IMR-90 (cell line): ENCODE data around the gene MON2. TPM values are rescaled to one million over a fixed set of nuclear protein-coding genes. Genes with fewer than 3 reads are reported as not detected.

Experiments used
- ATAC-seq: fragments of 200-7000 bp; cut with Tn5 transposase; 2 replicates; pipeline ENCODE4 v1.9.1; 2020; ENCODE audit warnings: low read depth, mild to moderate bottlenecking, moderate library complexity
- BruUV-seq: library from RNA; stranded (reverse); fragments of 400-500 nt; replicated peaks from 2 replicates; lab custom pipeline; 2021; lab: Mats Ljungman, UMichigan
- CTCF ChIA-PET: fragments of 300-600 bp; formaldehyde crosslinking; extraction: SDS; loops from one replicate; lab custom pipeline; 2021; ENCODE audit warnings: antibody characterized with exemption; lab: Yijun Ruan, JAX
- POLR2A ChIA-PET: fragments of 300-600 bp; sonication (Branson Sonifier 250); formaldehyde crosslinking; loops from one replicate; lab custom pipeline; 2022; ENCODE audit warnings: antibody characterized with exemption; ENCODE audit not compliant: unreplicated experiment; lab: Charles Lee
- DNase-seq: peaks from one replicate; pipeline ENCODE4 v3.0.0; 2013
- H2AFZ ChIP-seq: replicated peaks from 2 replicates; pipeline ENCODE3; 2013; ENCODE audit warnings: low read length, mild to moderate bottlenecking; ENCODE audit not compliant: poor library complexity
- H2AK5ac ChIP-seq: 2 replicates; pipeline ENCODE4 v1.6.1; 2013; ENCODE audit warnings: low read depth, low read length, inconsistent platforms
- H2AK9ac ChIP-seq: replicated peaks from 2 replicates; pipeline ENCODE3; 2013; ENCODE audit warnings: mild to moderate bottlenecking, low read depth, low read length, moderate library complexity; ENCODE audit not compliant: poor library complexity
- H2BK120ac ChIP-seq: 2 replicates; pipeline ENCODE4 v1.6.1; 2013; ENCODE audit warnings: low read depth, low read length, inconsistent platforms
- H2BK15ac ChIP-seq: 3 replicates; pipeline ENCODE4 v1.6.1; 2013; ENCODE audit warnings: low read depth, low read length, inconsistent platforms
- H2BK20ac ChIP-seq: 2 replicates; pipeline ENCODE4 v1.6.1; 2013; ENCODE audit warnings: low read depth, mild to moderate bottlenecking, inconsistent platforms, low read length, moderate library complexity
- H2BK5ac ChIP-seq: 2 replicates; pipeline ENCODE4 v1.6.1; 2013; ENCODE audit warnings: mild to moderate bottlenecking, low read depth, low read length, inconsistent platforms; ENCODE audit not compliant: poor library complexity, severe bottlenecking
- H3K14ac ChIP-seq: replicated peaks from 2 replicates; pipeline ENCODE4 v1.6.1; 2013; ENCODE audit warnings: low read depth, low read length, inconsistent platforms
- H3K18ac ChIP-seq: 2 replicates; pipeline ENCODE4 v1.6.1; 2013; ENCODE audit warnings: low read depth, low read length, control low read depth
- H3K23ac ChIP-seq: 2 replicates; pipeline ENCODE4 v1.6.1; 2013; ENCODE audit warnings: low read depth, low read length, inconsistent platforms
- H3K27ac ChIP-seq: 2 replicates; pipeline ENCODE4 v1.5.1; 2013; ENCODE audit warnings: mild to moderate bottlenecking, control low read depth, low read length; ENCODE audit not compliant: insufficient read depth
- H3K27me3 ChIP-seq: 2 replicates; pipeline ENCODE4 v1.6.1; 2013; ENCODE audit warnings: low read length; ENCODE audit not compliant: control insufficient read depth, insufficient read depth
- H3K36me3 ChIP-seq: 2 replicates; pipeline ENCODE4 v1.6.1; 2013; ENCODE audit warnings: low read length, mixed read lengths; ENCODE audit not compliant: control insufficient read depth, insufficient read depth
- H3K4ac ChIP-seq: 2 replicates; pipeline ENCODE4 v1.6.1; 2013; ENCODE audit warnings: low read depth, low read length, inconsistent platforms
- H3K4me1 ChIP-seq: 2 replicates; pipeline ENCODE4 v1.6.1; 2013; ENCODE audit warnings: low read length, mixed read lengths; ENCODE audit not compliant: control insufficient read depth, insufficient read depth
- H3K4me2 ChIP-seq: 2 replicates; pipeline ENCODE4 v1.6.1; 2013; ENCODE audit warnings: low read depth, mild to moderate bottlenecking, control low read depth, low read length, moderate library complexity
- H3K4me3 ChIP-seq: 2 replicates; pipeline ENCODE4 v1.5.1; 2013; ENCODE audit warnings: low read depth, mild to moderate bottlenecking, control low read depth, low read length, moderate library complexity; ENCODE audit not compliant: insufficient read depth
- H3K56ac ChIP-seq: 2 replicates; pipeline ENCODE4 v1.6.1; 2013; ENCODE audit warnings: low read length, inconsistent platforms; ENCODE audit not compliant: insufficient read depth; ENCODE audit errors: extremely low read depth
- H3K79me1 ChIP-seq, 2 experiments: 2 replicates each; pipeline ENCODE4 v1.6.1; 2013; ENCODE audit warnings: low read length in 2 of 2, inconsistent platforms in 1 of 2, low read depth in 1 of 2
- H3K9ac ChIP-seq: 2 replicates; pipeline ENCODE4 v1.6.1; 2013; ENCODE audit warnings: low read depth, low read length, control low read depth
- H3K9me1 ChIP-seq: 2 replicates; pipeline ENCODE4 v1.6.1; 2013; ENCODE audit warnings: low read length, inconsistent platforms; ENCODE audit not compliant: insufficient read depth
- H3K9me3 ChIP-seq: 2 replicates; pipeline ENCODE4 v1.6.1; 2013; ENCODE audit warnings: low read length; ENCODE audit not compliant: control insufficient read depth, insufficient read depth
- H4K20me1 ChIP-seq: 2 replicates; pipeline ENCODE4 v1.6.1; 2013; ENCODE audit warnings: low read length, inconsistent platforms; ENCODE audit not compliant: insufficient read depth
- H4K5ac ChIP-seq: 2 replicates; pipeline ENCODE4 v1.6.1; 2013; ENCODE audit warnings: mild to moderate bottlenecking, low read depth, low read length, control low read depth
- H4K8ac ChIP-seq, 2 experiments: 2 replicates each; pipeline ENCODE4 v1.6.1; 2013; ENCODE audit warnings: low read depth in 2 of 2, low read length in 2 of 2, control low read depth in 1 of 2, inconsistent platforms in 1 of 2
- H4K91ac ChIP-seq: 2 replicates; pipeline ENCODE4 v1.6.1; 2013; ENCODE audit warnings: low read depth, low read length, inconsistent platforms; ENCODE audit not compliant: insufficient read depth
- BHLHE40 ChIP-seq: fragments of 150-350 bp; IDR thresholded peaks from 2 replicates; pipeline ENCODE4 v1.6.1; 2016; ENCODE audit warnings: mild to moderate bottlenecking, low read depth, low read length
- CHD1 ChIP-seq: IDR thresholded peaks from 2 replicates; pipeline ENCODE4 v1.6.1; 2012; ENCODE audit warnings: low read depth, low read length, improper control_type of control experiment
- FOS ChIP-seq: fragments of 150-350 bp; IDR thresholded peaks from 2 replicates; pipeline ENCODE4 v1.6.1; 2016; ENCODE audit warnings: low read depth, low read length
- MAFK ChIP-seq: IDR thresholded peaks from 2 replicates; pipeline ENCODE4 v1.6.1; 2012; ENCODE audit warnings: low read depth, low read length, improper control_type of control experiment
- MAZ ChIP-seq: IDR thresholded peaks from 2 replicates; pipeline ENCODE4 v1.6.1; 2012; ENCODE audit warnings: low read depth, mild to moderate bottlenecking, low read length, improper control_type of control experiment, moderate library complexity, borderline replicate concordance
- MXI1 ChIP-seq: IDR thresholded peaks from 2 replicates; pipeline ENCODE4 v1.6.1; 2012; ENCODE audit warnings: low read depth, mild to moderate bottlenecking, low read length, moderate library complexity, borderline replicate concordance
- NFE2L2 ChIP-seq: fragments of 150-350 bp; IDR thresholded peaks from 2 replicates; pipeline ENCODE4 v1.6.1; 2016; ENCODE audit warnings: low read depth, mild to moderate bottlenecking, low read length
- POLR2A ChIP-seq: IDR thresholded peaks from 2 replicates; pipeline ENCODE4 v1.6.1; 2012; ENCODE audit warnings: mild to moderate bottlenecking, low read depth, low read length
- RAD21 ChIP-seq: IDR thresholded peaks from 2 replicates; pipeline ENCODE4 v1.6.1; 2012; ENCODE audit warnings: low read length, improper control_type of control experiment
- RCOR1 ChIP-seq: IDR thresholded peaks from 2 replicates; pipeline ENCODE4 v1.6.1; 2012; ENCODE audit warnings: mild to moderate bottlenecking, low read length, improper control_type of control experiment; ENCODE audit not compliant: insufficient replicate concordance
- RFX5 ChIP-seq: IDR thresholded peaks from 2 replicates; pipeline ENCODE4 v1.8.0; 2012; ENCODE audit warnings: low read depth, mild to moderate bottlenecking, low read length, moderate library complexity
- WGBS, 2 experiments: methylation state at CpG; one replicate each; pipeline versions ENCODE4 v1.1.5 to v1.1.7; 2013; ENCODE audit warnings: missing lambda C conversion rate in 2 of 2; ENCODE audit not compliant: insufficient read length in 1 of 2; ENCODE audit errors: extremely low coverage in 2 of 2; 5-methylcytosine and 5-hydroxymethylcytosine counted together
- dilution Hi-C: fragments of 300-500 bp; cut with HindIII; formaldehyde crosslinking; loops from one replicate; pipeline ENCODE4 v1.14.3; 2018; ENCODE audit warnings: low sequenced_read_pairs; ENCODE audit not compliant: unreplicated experiment
- in situ Hi-C: fragments of 300-500 bp; cut with MboI; formaldehyde crosslinking; loops from 3 replicates; pipeline ENCODE4 v1.14.3; 2019; ENCODE audit warnings: low sequenced_read_pairs, inconsistent platforms, mixed read lengths
- intact Hi-C: fragments of 100-400 bp; cut with micrococcal nuclease; formaldehyde crosslinking; loops from 2 replicates; pipeline ENCODE4 v1.10.0; 2022
- polyA plus RNA-seq, 3 experiments: library from polyadenylated mRNA; depleted of rRNA; stranded (reverse); fragments of >200 nt; gene quantifications; 2 replicates each; pipeline ENCODE4 v1.2.3, GENCODE V29; 2012; ENCODE audit warnings: low replicate concordance in 1 of 3
- total RNA-seq: library from RNA; depleted of rRNA; stranded (reverse); fragments of >200 nt; gene quantifications from 2 replicates; pipeline ENCODE4 v1.2.3, GENCODE V29; 2012
- TF ChIP-seq, protein P1 (sequence below): conservative IDR thresholded peaks from 2 replicates; pipeline ENCODE4 v1.5.1; 2012; ENCODE audit warnings: mild to moderate bottlenecking, low read depth, low read length, improper control_type of control experiment
- TF ChIP-seq, protein P2 (sequence below): fragments of 150-350 bp; IDR thresholded peaks from 2 replicates; pipeline ENCODE4 v1.6.1; 2017; ENCODE audit warnings: mild to moderate bottlenecking, antibody characterized with exemption, low read length, low read depth
- TF ChIP-seq, protein P3 (sequence below): fragments of 150-350 bp; IDR thresholded peaks from 2 replicates; pipeline ENCODE4 v1.6.1; 2016; ENCODE audit warnings: low read depth, mild to moderate bottlenecking, low read length, moderate library complexity, borderline replicate concordance

Gene MON2
- total and polyA plus RNA-seq, 2 of the 4 experiments (the other 2 are of a cell fraction), result 13.2 to 39.3 TPM

GRCh38 chr12:62519043-62519442, 52.4 kb downstream of the MON2 start:
- in situ Hi-C loops, result no loop called here
- H2AK9ac ChIP-seq, result no peak overlapping the region
- H3K56ac ChIP-seq, result no peak overlapping the region
- H3K36me3 ChIP-seq, result peaks cover 11% of the 10 kb centered on the region; the same call in 1 of the 2 replicates
- intact Hi-C loops, result no loop called here
- H3K14ac ChIP-seq, result no peak overlapping the region
- H3K9me1 ChIP-seq, result 0 out of 2 replicates have a peak, but pooled peaks cover 2% of the 10 kb centered on the region
- H4K5ac ChIP-seq, result no peak overlapping the region
- H3K9me3 ChIP-seq, result no peaks in the 10 kb centered on the region
- H2BK120ac ChIP-seq, result no peak overlapping the region
- no CpG with 5 or more reads among the region's 5 CpGs for WGBS, 2 experiments
- DNase-seq (no peak), ATAC-seq (no peak)
- POLR2A ChIA-PET, result no interaction called here
- no peak overlapping the region for H2AK5ac ChIP-seq
- H3K27me3 ChIP-seq, result no peaks in the 10 kb centered on the region
- no peaks in the 10 kb centered on the region for H3K4me1 ChIP-seq
- CTCF ChIA-PET, result interaction anchor here (0.6 kb wide), 1 partner anchor 165 kb away, joined by 3 read pairs; no protein-coding TSS in a partner anchor
- no peak overlapping the region for H3K9ac ChIP-seq
- no peak overlapping the region for H3K4ac ChIP-seq
- no peak overlapping the region for H3K27ac ChIP-seq
- no peak overlapping the region for H3K23ac ChIP-seq
- H3K18ac ChIP-seq, result no peak overlapping the region
- H3K79me1 ChIP-seq, result no peaks in the 10 kb centered on the region
- no peak overlapping the region for H2BK15ac ChIP-seq
- H4K91ac ChIP-seq, result no peak overlapping the region
- H2AFZ ChIP-seq, result peak overlapping the region; percentile 25
- BruUV-seq, result no TSS peak
- no peak overlapping the region for H2BK5ac ChIP-seq
- no peak overlapping the region for H4K8ac ChIP-seq
- H2BK20ac ChIP-seq, result no peak overlapping the region
- H3K4me3 ChIP-seq, result no peak overlapping the region
- no peak for TF ChIP-seq RCOR1
- TF ChIP-seq, protein P1, sequence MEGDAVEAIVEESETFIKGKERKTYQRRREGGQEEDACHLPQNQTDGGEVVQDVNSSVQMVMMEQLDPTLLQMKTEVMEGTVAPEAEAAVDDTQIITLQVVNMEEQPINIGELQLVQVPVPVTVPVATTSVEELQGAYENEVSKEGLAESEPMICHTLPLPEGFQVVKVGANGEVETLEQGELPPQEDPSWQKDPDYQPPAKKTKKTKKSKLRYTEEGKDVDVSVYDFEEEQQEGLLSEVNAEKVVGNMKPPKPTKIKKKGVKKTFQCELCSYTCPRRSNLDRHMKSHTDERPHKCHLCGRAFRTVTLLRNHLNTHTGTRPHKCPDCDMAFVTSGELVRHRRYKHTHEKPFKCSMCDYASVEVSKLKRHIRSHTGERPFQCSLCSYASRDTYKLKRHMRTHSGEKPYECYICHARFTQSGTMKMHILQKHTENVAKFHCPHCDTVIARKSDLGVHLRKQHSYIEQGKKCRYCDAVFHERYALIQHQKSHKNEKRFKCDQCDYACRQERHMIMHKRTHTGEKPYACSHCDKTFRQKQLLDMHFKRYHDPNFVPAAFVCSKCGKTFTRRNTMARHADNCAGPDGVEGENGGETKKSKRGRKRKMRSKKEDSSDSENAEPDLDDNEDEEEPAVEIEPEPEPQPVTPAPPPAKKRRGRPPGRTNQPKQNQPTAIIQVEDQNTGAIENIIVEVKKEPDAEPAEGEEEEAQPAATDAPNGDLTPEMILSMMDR, result no peak
- no peak for TF ChIP-seq FOS
- no peak for TF ChIP-seq BHLHE40
- TF ChIP-seq POLR2A, result no peak
- TF ChIP-seq, protein P2, sequence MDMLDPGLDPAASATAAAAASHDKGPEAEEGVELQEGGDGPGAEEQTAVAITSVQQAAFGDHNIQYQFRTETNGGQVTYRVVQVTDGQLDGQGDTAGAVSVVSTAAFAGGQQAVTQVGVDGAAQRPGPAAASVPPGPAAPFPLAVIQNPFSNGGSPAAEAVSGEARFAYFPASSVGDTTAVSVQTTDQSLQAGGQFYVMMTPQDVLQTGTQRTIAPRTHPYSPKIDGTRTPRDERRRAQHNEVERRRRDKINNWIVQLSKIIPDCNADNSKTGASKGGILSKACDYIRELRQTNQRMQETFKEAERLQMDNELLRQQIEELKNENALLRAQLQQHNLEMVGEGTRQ, result no peak
- TF ChIP-seq MAZ, result no peak
- no peak for TF ChIP-seq NFE2L2
- TF ChIP-seq CHD1, result no peak
- TF ChIP-seq RFX5, result no peak
- no peak for TF ChIP-seq RAD21
- no peak for TF ChIP-seq MAFK
- TF ChIP-seq MXI1, result no peak
- TF ChIP-seq, protein P3, sequence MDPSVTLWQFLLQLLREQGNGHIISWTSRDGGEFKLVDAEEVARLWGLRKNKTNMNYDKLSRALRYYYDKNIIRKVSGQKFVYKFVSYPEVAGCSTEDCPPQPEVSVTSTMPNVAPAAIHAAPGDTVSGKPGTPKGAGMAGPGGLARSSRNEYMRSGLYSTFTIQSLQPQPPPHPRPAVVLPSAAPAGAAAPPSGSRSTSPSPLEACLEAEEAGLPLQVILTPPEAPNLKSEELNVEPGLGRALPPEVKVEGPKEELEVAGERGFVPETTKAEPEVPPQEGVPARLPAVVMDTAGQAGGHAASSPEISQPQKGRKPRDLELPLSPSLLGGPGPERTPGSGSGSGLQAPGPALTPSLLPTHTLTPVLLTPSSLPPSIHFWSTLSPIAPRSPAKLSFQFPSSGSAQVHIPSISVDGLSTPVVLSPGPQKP, result no peak
- dilution Hi-C loops, result no loop called here
- no peaks in the 10 kb centered on the region for H4K20me1 ChIP-seq
- no peak overlapping the region for H3K4me2 ChIP-seq
